ENCODE results near the gene SYT1. TPM values are rescaled to one million over a fixed set of nuclear protein-coding genes. Genes with fewer than 3 reads are reported as not detected.

The SYT1 gene
- total and polyA plus RNA-seq, 8 donors, result 0.16 to 1.2 (median 0.26) TPM

DNA sequence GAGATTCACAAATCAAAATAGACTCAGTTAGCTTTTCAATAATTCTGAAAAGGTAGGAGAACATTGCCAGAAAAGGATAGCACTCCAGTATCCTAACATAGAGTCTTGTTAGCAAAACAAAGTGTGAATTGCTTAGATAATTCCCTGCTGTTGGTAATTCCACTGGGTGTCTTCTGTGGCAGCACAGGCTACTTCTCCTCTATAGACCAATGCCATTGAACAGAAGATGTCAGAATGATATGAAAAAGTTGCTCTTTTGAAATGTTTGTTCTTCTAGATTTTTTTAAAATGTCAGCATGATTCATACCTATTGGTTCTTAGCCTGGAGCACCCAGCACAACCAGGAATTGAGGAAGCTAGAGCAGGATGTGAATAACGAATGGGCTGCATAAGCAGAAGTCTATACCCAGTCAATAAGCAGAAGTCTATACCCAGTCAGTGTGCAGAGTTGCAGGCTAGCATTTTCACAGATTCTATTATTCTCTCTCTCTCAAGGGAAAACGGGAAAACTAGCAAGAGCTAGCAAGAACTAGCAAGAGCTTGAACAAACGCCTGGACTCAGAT, 112.8 kb downstream of the SYT1 start:
- ATAC-seq, result peak in 1 of 4 donors; percentile 65
- Histone ChIP-seq H3K4me1 (no peaks in the 10 kb centered on the region), H3K27ac (no peak overlapping the region), H3K4me3 (no peak overlapping the region), H3K9me3 (no peaks in the 10 kb centered on the region), H3K27me3 (no peaks in the 10 kb centered on the region), H3K36me3 (no peaks in the 10 kb centered on the region)
- no peak for DNase-seq
- intact Hi-C loops (cut with DNase I), result no loop called here
- TF ChIP-seq CTCF (IDR thresholded peaks at IDR 0.05), result no peak
- no peak for FAIRE-seq
- 35 to 38% methylated on average over 3 of the region's 3 CpGs for WGBS, 2 donors

- TF ChIP-seq CTCF (IDR thresholded peaks at IDR 0.05), result no peak
- ATAC-seq (no peak), DNase-seq (no peak), FAIRE-seq (no peak)
- intact Hi-C loops (cut with DNase I), result no loop called here
- WGBS, 2 donors, result 78 to 83% methylated on average over 9 of the region's 9 CpGs
- Histone ChIP-seq H3K27ac (no peak overlapping the region), H3K4me3 (no peak overlapping the region), H3K36me3 (no peaks in the 10 kb centered on the region), H3K27me3 (no peaks in the 10 kb centered on the region), H3K9me3 (no peaks in the 10 kb centered on the region), H3K4me1 (no peaks in the 10 kb centered on the region)
Measured at GRCh38 chr12:78994168-78994791, 129.7 kb downstream of the SYT1 start.

DNA sequence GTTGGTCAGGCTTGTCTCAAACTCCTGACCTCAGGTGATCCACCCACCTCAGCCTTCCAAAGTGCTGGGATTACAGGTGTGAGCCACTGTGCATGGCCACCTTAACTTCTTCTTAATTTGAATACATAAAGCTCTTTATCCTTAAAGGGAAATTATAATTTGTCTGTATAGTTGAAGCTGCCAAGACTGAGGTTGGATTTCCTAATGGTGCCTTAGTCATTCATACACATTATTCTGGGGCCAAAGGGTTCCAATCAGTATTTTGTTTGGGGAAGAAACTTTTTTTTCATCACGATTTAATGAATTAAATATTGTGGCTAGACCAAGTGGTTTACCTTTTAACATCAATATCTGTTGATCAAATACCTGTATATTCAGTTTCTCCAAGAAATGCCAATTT, 135.9 kb downstream of the SYT1 start:
- H3K27ac ChIP-seq, result no peak overlapping the region
- H3K4me3 ChIP-seq, result no peak overlapping the region
- no peak for ATAC-seq
- no peak for TF ChIP-seq CTCF (IDR thresholded peaks at IDR 0.05)
- no peaks in the 10 kb centered on the region for H3K4me1 ChIP-seq
- no peaks in the 10 kb centered on the region for H3K36me3 ChIP-seq
- DNase-seq, result no peak
- H3K27me3 ChIP-seq, result no peaks in the 10 kb centered on the region
- WGBS, 2 donors, result 42 to 45% methylated on average over 1 of the region's 1 CpG
- FAIRE-seq, result no peak
- H3K9me3 ChIP-seq, result no peaks in the 10 kb centered on the region
- intact Hi-C loops (cut with DNase I), result no loop called here

GRCh38 chr12:79001404-79001803, 136.8 kb downstream of the SYT1 start:
- H3K27me3 ChIP-seq, result no peaks in the 10 kb centered on the region
- FAIRE-seq (no peak), DNase-seq (no peak), ATAC-seq (no peak)
- H3K4me1 ChIP-seq, result no peaks in the 10 kb centered on the region
- 49 to 55% methylated on average over 2 of the region's 2 CpGs for WGBS, 2 donors
- H3K4me3 ChIP-seq, result no peak overlapping the region
- intact Hi-C loops (cut with DNase I), result no loop called here
- H3K27ac ChIP-seq, result no peak overlapping the region
- H3K36me3 ChIP-seq, result no peaks in the 10 kb centered on the region
- TF ChIP-seq CTCF (IDR thresholded peaks at IDR 0.05), result no peak
- no peaks in the 10 kb centered on the region for H3K9me3 ChIP-seq

DNA sequence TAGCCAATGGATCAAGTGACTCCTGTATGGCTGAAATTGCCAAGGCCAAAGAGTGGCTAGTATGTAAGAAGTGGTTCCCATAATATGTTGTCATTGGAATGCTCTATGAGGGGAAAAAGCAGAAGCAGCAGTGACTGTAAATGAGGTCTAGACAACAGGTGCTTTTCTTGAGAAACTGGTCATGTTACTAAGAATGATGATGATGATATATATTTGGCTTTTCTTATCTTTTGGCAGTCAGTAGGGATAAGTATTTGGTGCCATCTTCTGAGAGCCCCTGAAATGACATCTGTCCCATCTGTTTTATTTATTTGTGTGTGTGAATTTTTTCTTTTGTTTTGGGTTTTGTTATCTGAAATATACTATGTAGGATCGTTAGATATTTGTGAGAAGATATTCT, 141.7 kb downstream of the SYT1 start:
- Histone ChIP-seq H3K9me3 (no peaks in the 10 kb centered on the region), H3K4me3 (no peak overlapping the region), H3K27ac (no peak overlapping the region), H3K27me3 (no peaks in the 10 kb centered on the region), H3K4me1 (no peaks in the 10 kb centered on the region), H3K36me3 (no peaks in the 10 kb centered on the region)
- TF ChIP-seq CTCF (IDR thresholded peaks at IDR 0.05), result no peak
- FAIRE-seq, result no peak
- 45 to 65% methylated on average over 1 of the region's 1 CpG for WGBS, 2 donors
- intact Hi-C loops (cut with DNase I), result no loop called here
- ATAC-seq, result no peak
- DNase-seq, result no peak
